ENCODE data around the gene FXYD3. TPM values are rescaled to one million over a fixed set of nuclear protein-coding genes. Genes with fewer than 3 reads are reported as not detected.
"Not testable (repeated sequence)": the region's sequence is repeated elsewhere in the genome, so short reads cannot be mapped to it uniquely, and the experiment has no call there.

FXYD3 gene
- total RNA-seq, 2 experiments from 2014 or later: not detected

- Mint-ChIP-seq H3K27ac (no peak overlapping the region), H3K27me3 (peaks cover 7% of the 10 kb centered on the region), H3K4me1 (peaks cover 19% of the 10 kb centered on the region), H3K9me3 (ENCODE audit: low read depth) (no peaks in the 10 kb centered on the region), H3K36me3 (ENCODE audit: low read depth) (no peaks in the 10 kb centered on the region), H3K4me3 (no peak overlapping the region)
- DNase-seq: no peak
- intact Hi-C loops (cut with DNase I, micrococcal nuclease): loop anchor here in 1 of 2 experiments (10.0 kb wide), 1 partner anchor 598 kb away; the partner anchor contains the start of genes IGFLR1, LIN37, PSENEN and U2AF1L4
- ATAC-seq: no peak
- ChIA-PET CTCF (interaction anchor here (2.8 kb wide), 1 partner anchor 11 kb away, joined by 10 read pairs; no protein-coding TSS in a partner anchor), POLR2A (interaction anchor here (1.0 kb wide), 1 partner anchor 14 kb away, joined by 5 read pairs; no protein-coding TSS in a partner anchor)
Observed at GRCh38 chr19:35146746-35147459, 31.3 kb downstream of the FXYD3 start.

- DNase-seq (no peak), ATAC-seq (no peak)
- no peaks in the 10 kb centered on the region for H3K9me3 Mint-ChIP-seq (ENCODE audit: low read depth)
- ChIA-PET POLR2A (no interaction called here), CTCF (interaction anchor here (0.6 to 1.1 kb wide), 4 partner anchors 8 to 318 kb away, joined by 3 to 7 read pairs (median 3); no protein-coding TSS in a partner anchor)
- H3K4me1 Mint-ChIP-seq: peaks cover 17% of the 10 kb centered on the region
- no peaks in the 10 kb centered on the region for H3K27me3 Mint-ChIP-seq
- H3K36me3 Mint-ChIP-seq (ENCODE audit: low read depth): no peaks in the 10 kb centered on the region
- H3K27ac Mint-ChIP-seq: no peak overlapping the region
- intact Hi-C loops (cut with DNase I, micrococcal nuclease): loop anchor here in 1 of 2 experiments (10.0 kb wide), 1 partner anchor 595 kb away; the partner anchor contains the start of genes IGFLR1, LIN37, PSENEN and U2AF1L4
- H3K4me3 Mint-ChIP-seq: no peak overlapping the region
Observed at GRCh38 chr19:35149463-35149862, 33.8 kb downstream of the FXYD3 start.

GRCh38 chr19:35150445-35150844, 34.8 kb downstream of the FXYD3 start:
- intact Hi-C loops (cut with DNase I, micrococcal nuclease): loop anchor here in 1 of 2 experiments (10.0 kb wide), 1 partner anchor 494 kb away; the partner anchor contains the start of genes COX6B1 and ETV2
- Mint-ChIP-seq H3K9me3 (ENCODE audit: low read depth) (no peaks in the 10 kb centered on the region), H3K36me3 (ENCODE audit: low read depth) (peaks cover 3% of the 10 kb centered on the region), H3K27ac (no peak overlapping the region), H3K4me3 (no peak overlapping the region), H3K27me3 (no peaks in the 10 kb centered on the region), H3K4me1 (peaks cover 13% of the 10 kb centered on the region)
- no peak for ATAC-seq
- ChIA-PET POLR2A (no interaction called here), CTCF (interaction anchor here (1.1 kb wide), 1 partner anchor 9 kb away, joined by 7 read pairs; no protein-coding TSS in a partner anchor)
- DNase-seq: no peak

- ChIA-PET CTCF (interaction anchor here (4.8 kb wide), 1 partner anchor 9 kb away, joined by 47 read pairs; the partner anchor contains the start of gene FXYD7), POLR2A (interaction anchor here (0.7 kb wide), 1 partner anchor 148 kb away, joined by 3 read pairs; no protein-coding TSS in a partner anchor)
- H3K4me1 Mint-ChIP-seq: peaks cover 21% of the 10 kb centered on the region
- no peaks in the 10 kb centered on the region for H3K27me3 Mint-ChIP-seq
- H3K36me3 Mint-ChIP-seq (ENCODE audit: low read depth): peaks cover 14% of the 10 kb centered on the region
- DNase-seq: no peak
- intact Hi-C loops (cut with DNase I, micrococcal nuclease): loop anchor here in 1 of 2 experiments (10.0 kb wide), 1 partner anchor 493 kb away; the partner anchor contains the start of genes COX6B1 and ETV2
- H3K4me3 Mint-ChIP-seq: no peak overlapping the region
- ATAC-seq: no peak
- H3K9me3 Mint-ChIP-seq (ENCODE audit: low read depth): no peaks in the 10 kb centered on the region
- no peak overlapping the region for H3K27ac Mint-ChIP-seq
Observed at GRCh38 chr19:35151273-35152065, 35.8 kb downstream of the FXYD3 start.

- H3K4me3 Mint-ChIP-seq: peak overlapping the region; percentile 96
- H3K4me1 Mint-ChIP-seq: peaks cover 37% of the 10 kb centered on the region
- H3K27ac Mint-ChIP-seq: peak overlapping the region; percentile 75
- intact Hi-C loops (cut with DNase I, micrococcal nuclease): loop anchor here in 1 of 2 experiments (10.0 kb wide), 1 partner anchor 492 kb away; the partner anchor contains the start of genes COX6B1 and ETV2
- POLR2A ChIA-PET: interaction anchor here (1.5 kb wide), 1 partner anchor 12 kb away, joined by 5 read pairs; no protein-coding TSS in a partner anchor
- DNase-seq; H3K9me3 Mint-ChIP-seq (ENCODE audit: low read depth); ATAC-seq; H3K27me3 Mint-ChIP-seq: not testable (repeated sequence)
- CTCF ChIA-PET: interaction anchor here (0.7 to 4.8 kb wide), 11 partner anchors 11 to 181 kb away, joined by 3 to 47 read pairs (median 4); partner anchors contain the start of genes FXYD7 and LGI4
- peaks cover 30% of the 10 kb centered on the region for H3K36me3 Mint-ChIP-seq (ENCODE audit: low read depth)
Observed at GRCh38 chr19:35153129-35153522, 37.5 kb downstream of the FXYD3 start.

GRCh38 chr19:35153701-35154524, 38.3 kb downstream of the FXYD3 start:
- POLR2A ChIA-PET: interaction anchor here (0.6 to 1.5 kb wide), 4 partner anchors 13 to 117 kb away, joined by 3 to 5 read pairs (median 4); no protein-coding TSS in a partner anchor
- peak; percentile 88 for DNase-seq
- H3K4me1 Mint-ChIP-seq: peaks cover 45% of the 10 kb centered on the region

GRCh38 chr19:35154525-35155406, 39.1 kb downstream of the FXYD3 start, which contains the start of gene FXYD5:
Gene FXYD5, plus strand, starts transcription at chr19:35154735. Its CDS starts 816 bp downstream, at chr19:35155551.
- intact Hi-C loops (cut with DNase I, micrococcal nuclease): loop anchor here (1.0 to 10.0 kb wide), 7 partner anchors 13 to 490 kb away; partner anchors contain the start of genes USF2 (in 2 of the 2), COX6B1 (in 1 of the 2), ETV2 (in 1 of the 2) and FFAR1 (in 1 of the 2)
- CTCF ChIA-PET: interaction anchor here (0.6 to 4.8 kb wide), 12 partner anchors 9 to 688 kb away, joined by 3 to 47 read pairs (median 4); partner anchors contain the start of genes FXYD7 and LGI4

More at GRCh38 chr19:35153701-35154524, 38.3 kb downstream of the FXYD3 start:
- intact Hi-C loops (cut with DNase I, micrococcal nuclease): loop anchor here (1.0 to 10.0 kb wide), 3 partner anchors 13 to 491 kb away; partner anchors contain the start of genes COX6B1 (in 1 of the 2), ETV2 (in 1 of the 2) and USF2 (in 1 of the 2)
- H3K4me3 Mint-ChIP-seq: peak overlapping the region; percentile 96
- H3K36me3 Mint-ChIP-seq (ENCODE audit: low read depth): peaks cover 38% of the 10 kb centered on the region
- H3K27ac Mint-ChIP-seq: peak overlapping the region; percentile 99
- peak; percentile 60 for ATAC-seq
- CTCF ChIA-PET: interaction anchor here (0.5 to 4.8 kb wide), 17 partner anchors 9 to 905 kb away, joined by 3 to 47 read pairs (median 4); partner anchors contain the start of genes FXYD7 and LGI4
- H3K9me3 Mint-ChIP-seq (ENCODE audit: low read depth): no peaks in the 10 kb centered on the region
- no peaks in the 10 kb centered on the region for H3K27me3 Mint-ChIP-seq

GRCh38 chr19:35155441-35155840, 39.8 kb downstream of the FXYD3 start:
- ChIA-PET CTCF (interaction anchor here (4.8 kb wide), 1 partner anchor 13 kb away, joined by 47 read pairs; the partner anchor contains the start of gene FXYD7), POLR2A (no interaction called here)
- H3K27ac Mint-ChIP-seq: peak overlapping the region; percentile 99
- peaks cover 53% of the 10 kb centered on the region for H3K36me3 Mint-ChIP-seq (ENCODE audit: low read depth)
- intact Hi-C loops (cut with DNase I, micrococcal nuclease): loop anchor here (1.0 to 10.0 kb wide), 7 partner anchors 14 to 489 kb away; partner anchors contain the start of genes USF2 (in 2 of the 2), COX6B1 (in 1 of the 2), ETV2 (in 1 of the 2) and FFAR1 (in 1 of the 2)
- H3K4me3 Mint-ChIP-seq: peak overlapping the region; percentile 96
- ATAC-seq: peak; percentile 25
- H3K27me3 Mint-ChIP-seq: no peaks in the 10 kb centered on the region
- no peaks in the 10 kb centered on the region for H3K9me3 Mint-ChIP-seq (ENCODE audit: low read depth)
- DNase-seq: peak; percentile 60
- H3K4me1 Mint-ChIP-seq: peaks cover 54% of the 10 kb centered on the region

More at GRCh38 chr19:35154525-35155406, 39.1 kb downstream of the FXYD3 start, which contains the start of gene FXYD5:
- H3K4me3 Mint-ChIP-seq: peak within 1 kb of the TSS; percentile 96
- H3K27me3 Mint-ChIP-seq: no peaks in the 10 kb centered on the region
- H3K36me3 Mint-ChIP-seq (ENCODE audit: low read depth): peaks cover 47% of the 10 kb centered on the region
- POLR2A ChIA-PET: interaction anchor here (0.6 to 1.0 kb wide), 2 partner anchors 53 to 81 kb away, joined by 3 read pairs; no protein-coding TSS in a partner anchor
- no peaks in the 10 kb centered on the region for H3K9me3 Mint-ChIP-seq (ENCODE audit: low read depth)
- ATAC-seq (peak; percentile 81), DNase-seq (peak; percentile 93)
- peaks cover 52% of the 10 kb centered on the region for H3K4me1 Mint-ChIP-seq
- H3K27ac Mint-ChIP-seq: peak within 1 kb of the TSS; percentile 99

Data from activated CD4-positive, alpha-beta T cell treated with anti-CD3 and anti-CD28 coated beads for 36 hours (primary cell).